ENCODE data around the gene GSK3B.

DNA sequence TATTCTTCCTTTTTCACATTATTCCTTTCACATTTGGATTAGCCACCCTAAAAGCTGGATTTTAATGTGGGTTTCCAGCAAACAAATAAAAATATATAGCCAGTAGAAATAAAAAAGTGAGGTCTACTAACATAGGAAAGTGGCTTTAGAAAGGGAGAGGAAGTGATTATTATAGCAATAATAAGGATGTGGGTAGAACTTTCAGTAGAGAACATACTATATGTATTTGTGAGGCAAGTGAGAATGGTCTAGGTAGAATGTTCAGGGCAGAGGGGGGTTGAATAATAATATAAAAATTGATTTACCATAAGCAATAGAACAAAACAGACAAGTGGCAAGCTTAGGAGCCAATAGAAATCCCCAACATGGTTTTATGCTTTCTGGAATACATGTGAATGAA lies 223.7 kb downstream of the GSK3B start:
- TF ChIP-seq, protein P1, sequence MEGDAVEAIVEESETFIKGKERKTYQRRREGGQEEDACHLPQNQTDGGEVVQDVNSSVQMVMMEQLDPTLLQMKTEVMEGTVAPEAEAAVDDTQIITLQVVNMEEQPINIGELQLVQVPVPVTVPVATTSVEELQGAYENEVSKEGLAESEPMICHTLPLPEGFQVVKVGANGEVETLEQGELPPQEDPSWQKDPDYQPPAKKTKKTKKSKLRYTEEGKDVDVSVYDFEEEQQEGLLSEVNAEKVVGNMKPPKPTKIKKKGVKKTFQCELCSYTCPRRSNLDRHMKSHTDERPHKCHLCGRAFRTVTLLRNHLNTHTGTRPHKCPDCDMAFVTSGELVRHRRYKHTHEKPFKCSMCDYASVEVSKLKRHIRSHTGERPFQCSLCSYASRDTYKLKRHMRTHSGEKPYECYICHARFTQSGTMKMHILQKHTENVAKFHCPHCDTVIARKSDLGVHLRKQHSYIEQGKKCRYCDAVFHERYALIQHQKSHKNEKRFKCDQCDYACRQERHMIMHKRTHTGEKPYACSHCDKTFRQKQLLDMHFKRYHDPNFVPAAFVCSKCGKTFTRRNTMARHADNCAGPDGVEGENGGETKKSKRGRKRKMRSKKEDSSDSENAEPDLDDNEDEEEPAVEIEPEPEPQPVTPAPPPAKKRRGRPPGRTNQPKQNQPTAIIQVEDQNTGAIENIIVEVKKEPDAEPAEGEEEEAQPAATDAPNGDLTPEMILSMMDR (conservative IDR thresholded peaks at IDR 0.05 in 1 of 2, IDR thresholded peaks at IDR 0.05 in 1 of 2; ENCODE audit: low read depth in 1 of 2, low read length in 2 of 2): no peak
- TF ChIP-seq EZH2 (IDR thresholded peaks at IDR 0.05; ENCODE audit: low read length, missing control alignments): no peak

Measured in fibroblast of lung (primary cell).